AG10803 (cell line): ENCODE data around the gene GJD2.

Experiments
- DNase-seq: peaks from one replicate; pipeline ENCODE4 v3.0.0; 2010; ENCODE audit warnings: low read depth
- H3K4me3 ChIP-seq: 2 replicates; pipeline ENCODE4 v1.5.1; 2011; ENCODE audit warnings: mild to moderate bottlenecking, low read length, control low read depth
- TF ChIP-seq, protein P1 (sequence below): conservative IDR thresholded peaks from 2 replicates; pipeline ENCODE4 v1.5.1; 2011; ENCODE audit warnings: mild to moderate bottlenecking, low read length, control low read depth, inconsistent platforms

The GJD2 gene

DNA sequence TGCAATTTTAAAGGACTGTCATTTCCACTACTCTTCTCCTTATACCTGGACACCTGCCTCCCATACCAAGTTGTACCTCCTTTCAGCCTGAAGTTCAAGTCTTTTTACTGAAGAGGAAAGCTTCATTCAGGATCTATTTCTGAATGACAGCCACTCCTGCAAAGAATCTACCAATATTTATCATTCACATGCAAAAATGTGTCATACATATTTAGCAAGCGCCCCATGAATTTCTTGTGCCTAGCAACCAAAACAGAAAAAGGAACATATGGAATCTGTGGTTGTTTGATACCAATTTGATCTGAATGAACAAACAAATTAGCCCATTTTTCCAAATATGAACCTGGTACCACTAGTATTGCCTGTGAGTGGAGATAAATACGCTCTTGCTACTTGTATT, 16.8 kb downstream of the GJD2 start:
- H3K4me3 ChIP-seq, result no peak overlapping the region

DNA sequence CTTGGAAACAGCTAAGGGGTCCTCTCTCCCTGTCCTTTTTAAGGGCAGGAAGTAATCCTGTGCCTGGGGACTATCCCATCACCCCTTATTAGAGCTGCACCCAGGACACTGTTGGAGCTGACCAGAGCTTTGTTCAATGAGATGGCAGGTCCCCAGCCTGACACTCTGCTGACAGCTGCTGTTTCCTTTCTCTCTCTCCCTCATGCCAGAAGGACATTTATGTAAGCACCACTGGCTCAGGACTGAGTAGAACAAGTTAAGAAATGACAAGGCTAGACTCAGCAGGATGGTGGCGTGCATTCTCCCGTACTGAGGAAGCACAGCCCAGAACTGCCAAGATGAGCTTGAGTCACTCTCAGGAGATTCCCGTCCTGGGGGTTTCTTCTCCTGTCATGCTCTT, 17.3 kb downstream of the GJD2 start:
- TF ChIP-seq, protein P1, sequence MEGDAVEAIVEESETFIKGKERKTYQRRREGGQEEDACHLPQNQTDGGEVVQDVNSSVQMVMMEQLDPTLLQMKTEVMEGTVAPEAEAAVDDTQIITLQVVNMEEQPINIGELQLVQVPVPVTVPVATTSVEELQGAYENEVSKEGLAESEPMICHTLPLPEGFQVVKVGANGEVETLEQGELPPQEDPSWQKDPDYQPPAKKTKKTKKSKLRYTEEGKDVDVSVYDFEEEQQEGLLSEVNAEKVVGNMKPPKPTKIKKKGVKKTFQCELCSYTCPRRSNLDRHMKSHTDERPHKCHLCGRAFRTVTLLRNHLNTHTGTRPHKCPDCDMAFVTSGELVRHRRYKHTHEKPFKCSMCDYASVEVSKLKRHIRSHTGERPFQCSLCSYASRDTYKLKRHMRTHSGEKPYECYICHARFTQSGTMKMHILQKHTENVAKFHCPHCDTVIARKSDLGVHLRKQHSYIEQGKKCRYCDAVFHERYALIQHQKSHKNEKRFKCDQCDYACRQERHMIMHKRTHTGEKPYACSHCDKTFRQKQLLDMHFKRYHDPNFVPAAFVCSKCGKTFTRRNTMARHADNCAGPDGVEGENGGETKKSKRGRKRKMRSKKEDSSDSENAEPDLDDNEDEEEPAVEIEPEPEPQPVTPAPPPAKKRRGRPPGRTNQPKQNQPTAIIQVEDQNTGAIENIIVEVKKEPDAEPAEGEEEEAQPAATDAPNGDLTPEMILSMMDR, result no peak
- peak; percentile 51 for DNase-seq

More for the DNA sequence above, 16.8 kb downstream of the GJD2 start:
- no peak for DNase-seq
- TF ChIP-seq, protein P1, result no peak

DNA sequence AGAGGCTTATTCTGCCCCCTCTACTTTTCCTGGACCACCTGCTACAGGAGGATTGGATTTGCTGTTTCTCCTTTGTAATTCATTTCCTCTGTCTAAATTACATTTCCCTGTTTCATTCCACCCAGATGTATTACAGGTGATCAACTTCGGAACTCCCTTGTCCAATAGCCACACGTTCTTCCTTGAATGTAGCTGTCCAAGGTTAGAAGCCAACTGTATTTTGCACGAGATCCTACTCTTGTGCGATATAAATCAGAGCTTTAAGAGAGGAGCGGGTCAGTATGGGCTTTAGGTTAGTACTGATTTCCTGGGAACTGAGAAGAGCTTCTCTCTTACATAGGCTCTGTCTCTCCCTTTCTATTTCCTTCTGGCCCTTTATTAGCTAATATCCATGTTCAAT, 20.5 kb downstream of the GJD2 start:
- TF ChIP-seq, protein P1, result no peak
- H3K4me3 ChIP-seq, result no peak overlapping the region
- no peak for DNase-seq

More for the DNA sequence above, 17.3 kb downstream of the GJD2 start:
- H3K4me3 ChIP-seq, result no peak overlapping the region

DNA sequence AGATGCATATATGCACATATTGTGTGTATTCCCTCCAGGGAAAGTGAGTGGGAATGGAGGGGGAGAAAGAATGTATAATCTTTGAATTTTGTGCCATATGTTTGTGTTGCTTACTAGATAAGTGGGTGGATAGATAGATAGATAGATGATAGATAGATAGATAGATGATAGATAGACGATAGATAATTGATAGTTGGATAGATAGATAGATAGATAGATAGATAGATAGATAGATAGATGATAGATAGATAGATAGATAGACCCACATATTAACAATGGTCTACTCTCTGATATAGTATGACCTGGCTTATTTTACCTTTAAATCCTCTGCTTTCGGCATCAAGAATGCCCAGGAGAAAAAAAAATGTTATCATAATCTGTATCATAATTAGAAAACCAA, 21.2 kb downstream of the GJD2 start:
- TF ChIP-seq, protein P1, result no peak
- no peak for DNase-seq
- H3K4me3 ChIP-seq, result no peak overlapping the region

DNA sequence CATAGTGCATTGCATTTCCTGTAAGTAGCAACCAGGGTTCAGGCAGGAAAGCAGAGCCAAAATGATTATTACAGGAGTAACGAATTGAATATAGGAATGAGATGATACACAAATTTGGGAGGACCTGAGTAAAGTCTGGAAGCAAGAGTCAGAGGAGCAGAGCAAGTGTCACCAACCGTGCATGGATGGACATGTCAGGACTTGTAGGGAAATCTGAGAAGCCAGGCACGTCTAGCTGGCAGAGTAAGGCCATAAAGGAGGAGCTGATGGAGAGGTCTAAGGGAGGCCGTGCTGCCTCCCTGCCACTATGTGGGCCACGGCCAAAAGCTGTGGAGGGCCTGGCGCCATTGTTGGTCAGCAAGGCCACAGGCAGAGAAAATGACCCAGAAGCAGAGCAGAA, 22.4 kb downstream of the GJD2 start:
- TF ChIP-seq, protein P1, result no peak
- DNase-seq, result no peak
- no peak overlapping the region for H3K4me3 ChIP-seq

DNA sequence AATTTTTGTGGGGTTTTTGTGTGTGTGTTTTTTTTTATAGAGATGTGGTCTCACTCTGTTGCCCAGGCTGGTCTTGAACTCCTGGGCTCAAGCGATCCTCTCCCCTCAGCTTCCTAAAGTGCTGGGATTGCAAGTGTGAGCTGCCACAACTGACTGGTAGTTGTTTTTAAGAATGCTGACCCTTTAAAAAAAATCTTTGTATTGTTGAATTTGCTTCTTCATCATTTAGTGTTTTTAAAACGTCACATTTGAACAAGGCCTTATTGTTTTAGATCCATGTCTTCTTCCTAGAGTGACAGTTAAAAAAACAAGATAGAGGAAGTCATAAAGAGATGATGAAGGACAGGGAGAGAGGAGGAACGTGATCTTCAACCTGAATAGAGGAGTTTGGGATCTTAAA, 24.1 kb downstream of the GJD2 start:
- no peak for DNase-seq
- H3K4me3 ChIP-seq, result no peak overlapping the region
- TF ChIP-seq, protein P1, result no peak

DNA sequence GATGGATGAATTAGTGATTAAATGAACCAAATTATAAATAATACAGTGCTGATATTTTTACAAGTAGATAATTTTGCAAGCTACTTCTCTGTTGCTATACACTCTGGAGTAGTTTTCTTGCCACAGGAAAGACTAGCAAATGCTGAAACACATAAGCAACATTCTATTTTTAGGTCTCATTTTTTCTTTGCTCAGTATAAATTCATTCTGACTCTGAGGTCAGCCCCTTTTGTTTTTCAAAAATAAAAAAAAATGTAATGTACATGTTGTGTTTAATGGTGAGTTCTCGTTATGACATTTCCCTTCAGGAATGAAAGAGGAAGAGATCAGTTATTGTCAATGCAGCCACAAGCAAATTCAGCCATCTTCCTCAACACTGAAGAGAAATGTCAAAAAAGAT, 24.9 kb downstream of the GJD2 start:
- peak; percentile 14 for DNase-seq
- TF ChIP-seq, protein P1, result no peak

More for the DNA sequence above, 24.9 kb downstream of the GJD2 start:
- H3K4me3 ChIP-seq, result no peak overlapping the region
